Fibroblast of villous mesenchyme (primary cell): ENCODE results near the gene ENOX2. TPM values are rescaled to one million over a fixed set of nuclear protein-coding genes. Genes with fewer than 3 reads are reported as not detected.

Experiments used
- DNase-seq: peaks from one replicate; pipeline ENCODE4 v3.0.0-alpha.2; 2010; ENCODE audit warnings: low read depth
- H3K4me3 ChIP-seq: 2 replicates; pipeline ENCODE4 v1.5.1; 2011; ENCODE audit warnings: low read depth, mild to moderate bottlenecking, low read length
- total RNA-seq: library from RNA; depleted of rRNA; stranded (reverse); fragments of >200 nt; gene quantifications from 2 replicates; pipeline ENCODE4 v1.2.3, GENCODE V29; 2012
- TF ChIP-seq, protein P1 (sequence below): IDR thresholded peaks from 2 replicates; pipeline ENCODE4 v1.5.1; 2012; ENCODE audit warnings: low read depth, mild to moderate bottlenecking, low read length; ENCODE audit not compliant: insufficient read depth

ENOX2 gene
- total RNA-seq, 1 donor = 9.5 TPM

DNA sequence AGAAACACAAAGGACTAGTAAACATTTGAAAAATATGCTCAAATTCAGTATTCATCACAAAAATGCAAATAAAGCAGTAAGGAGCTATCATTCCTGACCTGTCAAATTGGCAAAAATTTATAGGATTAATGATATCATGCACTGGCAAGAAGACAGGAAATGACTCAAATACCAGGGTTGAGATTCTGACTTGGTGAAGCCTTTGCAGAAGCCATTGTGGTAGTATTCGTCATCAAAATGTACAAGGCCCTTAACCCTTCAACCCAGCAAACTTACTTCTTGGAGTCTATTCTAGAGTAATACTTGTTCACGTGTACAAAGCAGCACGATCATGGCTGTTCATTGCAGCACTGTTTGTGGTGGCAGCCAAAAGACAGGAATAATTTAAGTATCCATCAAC lies 132.4 kb downstream of the ENOX2 start:
- TF ChIP-seq, protein P1, sequence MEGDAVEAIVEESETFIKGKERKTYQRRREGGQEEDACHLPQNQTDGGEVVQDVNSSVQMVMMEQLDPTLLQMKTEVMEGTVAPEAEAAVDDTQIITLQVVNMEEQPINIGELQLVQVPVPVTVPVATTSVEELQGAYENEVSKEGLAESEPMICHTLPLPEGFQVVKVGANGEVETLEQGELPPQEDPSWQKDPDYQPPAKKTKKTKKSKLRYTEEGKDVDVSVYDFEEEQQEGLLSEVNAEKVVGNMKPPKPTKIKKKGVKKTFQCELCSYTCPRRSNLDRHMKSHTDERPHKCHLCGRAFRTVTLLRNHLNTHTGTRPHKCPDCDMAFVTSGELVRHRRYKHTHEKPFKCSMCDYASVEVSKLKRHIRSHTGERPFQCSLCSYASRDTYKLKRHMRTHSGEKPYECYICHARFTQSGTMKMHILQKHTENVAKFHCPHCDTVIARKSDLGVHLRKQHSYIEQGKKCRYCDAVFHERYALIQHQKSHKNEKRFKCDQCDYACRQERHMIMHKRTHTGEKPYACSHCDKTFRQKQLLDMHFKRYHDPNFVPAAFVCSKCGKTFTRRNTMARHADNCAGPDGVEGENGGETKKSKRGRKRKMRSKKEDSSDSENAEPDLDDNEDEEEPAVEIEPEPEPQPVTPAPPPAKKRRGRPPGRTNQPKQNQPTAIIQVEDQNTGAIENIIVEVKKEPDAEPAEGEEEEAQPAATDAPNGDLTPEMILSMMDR = no peak
- H3K4me3 ChIP-seq = no peak overlapping the region
- peak; percentile 67 for DNase-seq

DNA sequence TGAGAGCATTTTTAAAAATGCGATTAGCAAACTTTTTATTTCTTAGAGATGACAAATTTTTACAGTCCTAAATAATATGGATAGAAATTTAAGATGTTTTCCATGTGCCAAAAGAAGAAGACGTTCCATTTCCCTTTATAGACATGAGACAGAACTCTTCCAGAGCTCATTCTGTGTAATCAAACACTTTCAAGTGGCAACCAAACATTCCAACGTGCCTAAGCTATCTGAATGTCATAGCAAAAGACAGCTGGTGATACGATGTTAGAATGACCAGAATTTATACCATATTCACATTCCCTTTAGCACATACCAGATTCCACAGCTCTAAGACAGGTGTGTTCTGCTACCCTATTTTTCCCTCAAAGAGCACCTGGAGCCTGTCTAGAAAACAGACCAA lies 133.2 kb downstream of the ENOX2 start:
- no peak overlapping the region for H3K4me3 ChIP-seq
- TF ChIP-seq, protein P1 = no peak
- DNase-seq = no peak

DNA sequence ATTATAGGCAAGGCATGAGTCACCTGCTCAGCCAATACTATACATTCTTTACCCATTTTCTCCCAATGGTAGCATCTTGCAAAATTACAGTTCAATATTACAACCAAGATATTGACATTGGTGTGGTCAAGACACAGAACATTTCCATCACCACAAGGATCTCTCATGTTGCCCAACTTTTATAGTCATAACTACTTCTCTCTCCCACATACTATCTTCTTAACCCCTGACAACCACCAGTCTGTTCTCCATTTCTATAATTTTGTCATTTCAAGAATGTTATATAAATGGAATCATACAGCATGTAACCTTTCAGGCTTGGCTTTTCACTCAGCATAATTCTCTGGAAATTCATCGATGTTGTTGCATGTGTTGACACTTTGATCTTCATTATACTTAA lies 144.9 kb downstream of the ENOX2 start:
- no peak overlapping the region for H3K4me3 ChIP-seq
- TF ChIP-seq, protein P1 = no peak
- no peak for DNase-seq

DNA sequence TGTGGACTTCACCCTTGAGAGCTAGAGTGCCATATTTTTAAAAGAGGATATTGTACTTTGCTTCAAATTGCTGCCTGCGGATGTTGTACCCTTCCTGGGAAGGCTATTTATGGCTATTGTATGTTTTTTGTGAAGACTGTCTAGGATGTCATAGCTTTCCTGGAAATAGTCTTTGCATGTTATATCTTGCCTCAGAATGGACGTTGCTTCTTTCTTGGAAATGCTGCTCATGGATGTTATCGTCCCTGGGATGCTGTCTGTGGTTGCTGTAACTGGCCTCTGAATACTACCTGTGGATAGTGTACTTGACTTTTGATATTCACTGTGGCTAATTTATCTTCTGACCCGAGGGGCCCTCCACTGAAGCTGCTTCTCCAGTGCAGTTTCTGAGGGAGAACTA lies 146.8 kb downstream of the ENOX2 start:
- no peak overlapping the region for H3K4me3 ChIP-seq
- DNase-seq = no peak
- TF ChIP-seq, protein P1 = no peak

DNA sequence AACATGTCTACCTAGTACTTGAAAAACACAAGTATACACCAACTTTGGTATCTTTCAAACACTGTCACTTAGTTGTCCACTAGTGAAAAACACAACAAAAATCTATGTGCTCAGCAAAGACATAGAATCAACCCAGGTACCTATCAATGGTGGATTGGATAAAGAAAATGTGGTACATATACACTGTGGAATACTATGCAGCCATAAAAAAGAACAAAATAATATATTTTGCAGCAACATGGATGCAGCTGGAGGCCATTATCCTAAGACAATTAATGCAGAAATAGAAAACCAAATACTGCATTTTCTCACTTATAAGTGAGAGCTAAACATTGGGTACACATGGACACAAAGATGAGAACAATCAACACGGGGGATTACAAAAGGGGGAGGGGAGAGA lies 148.7 kb downstream of the ENOX2 start:
- no peak overlapping the region for H3K4me3 ChIP-seq
- DNase-seq = no peak
- TF ChIP-seq, protein P1 = no peak

DNA sequence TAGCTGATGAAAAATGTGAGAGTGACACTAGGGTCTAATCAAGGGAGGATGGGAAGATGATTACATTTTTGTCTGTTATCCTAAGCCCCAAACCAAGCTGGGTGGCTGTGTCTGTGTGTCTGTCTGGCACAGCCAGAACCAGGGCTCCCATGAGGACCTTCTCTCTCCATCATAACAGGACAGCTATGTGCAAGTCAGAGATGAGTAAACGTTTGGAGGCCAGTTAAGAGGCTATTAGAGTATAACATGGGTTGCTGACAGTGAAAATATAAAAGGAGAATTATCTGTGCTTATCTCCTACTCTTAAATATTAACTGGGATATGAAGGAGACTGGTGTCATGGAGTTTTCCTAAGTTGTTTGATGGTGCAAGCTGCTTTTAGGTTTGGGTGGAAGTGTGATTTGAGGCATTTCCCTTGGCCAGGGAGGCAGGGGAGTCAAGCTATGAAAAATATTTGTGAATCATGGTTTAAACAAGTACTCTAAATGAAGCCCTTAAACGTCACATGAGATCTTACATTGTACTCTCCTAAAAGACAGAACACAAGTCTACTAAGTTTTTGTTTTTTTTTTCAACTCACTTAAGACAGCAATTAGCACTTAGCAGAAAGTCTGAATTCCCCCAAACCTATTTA lies 156.2 kb downstream of the ENOX2 start:
- TF ChIP-seq, protein P1 = no peak
- no peak overlapping the region for H3K4me3 ChIP-seq
- peak; percentile 25 for DNase-seq

DNA sequence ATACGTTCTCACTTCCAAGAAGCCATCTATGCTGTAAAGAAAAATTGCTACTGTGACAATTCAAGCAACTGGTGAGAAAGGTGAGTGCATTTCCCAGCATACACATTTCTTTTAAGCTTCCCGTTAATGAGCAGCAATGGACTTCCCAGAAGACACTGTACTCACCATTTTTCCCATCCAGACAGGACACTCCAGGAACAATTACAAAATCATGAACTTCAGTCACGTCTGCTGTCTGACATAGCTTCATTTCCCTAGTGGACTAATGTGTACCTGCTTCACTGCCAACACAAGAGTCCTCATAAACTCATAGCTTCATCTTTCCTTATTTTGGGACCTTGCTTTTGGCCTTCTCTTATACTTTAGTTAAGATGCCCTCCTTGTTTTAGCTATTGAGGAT lies 156.9 kb downstream of the ENOX2 start:
- TF ChIP-seq, protein P1 = no peak
- H3K4me3 ChIP-seq = no peak overlapping the region
- no peak for DNase-seq
